Activated CD8-positive, alpha-beta memory T cell treated with anti-CD3 and anti-CD28 coated beads for 1 hour (primary cell): ENCODE data around the gene GRK1.

Experiments
- DNase-seq, 2 donors: peaks; one replicate each; pipeline ENCODE4 v3.0.0-alpha.2; 2020; ENCODE audit warnings: low read depth in 1 of 2; ENCODE audit errors: extremely low read depth in 1 of 2

Gene GRK1

DNA sequence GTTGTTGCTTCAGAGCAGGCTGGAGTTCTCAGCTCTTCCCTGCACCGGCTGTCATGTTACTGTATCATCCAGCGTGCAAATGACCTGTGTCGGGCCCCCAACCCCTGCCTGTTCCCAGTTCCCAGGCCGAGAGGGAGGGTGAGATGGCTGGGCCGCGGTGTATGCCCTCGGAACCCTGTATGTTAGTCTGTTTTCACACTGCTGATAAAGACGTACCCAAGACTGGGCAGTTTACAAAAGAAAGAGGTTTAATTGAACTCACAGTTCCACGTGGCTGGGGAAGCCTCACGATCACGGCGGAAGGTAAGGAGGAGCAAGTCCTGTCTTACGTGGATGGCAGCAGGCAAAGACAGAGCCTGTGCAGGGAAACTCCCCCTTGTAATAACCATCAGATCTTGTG is 102.9 kb downstream of the GRK1 start:
- no peak for DNase-seq

- DNase-seq: no peak
These were observed 103.4 kb downstream of the GRK1 start for GRCh38 chr13:113770441-113770840.

GRCh38 chr13:113770937-113771336 is 103.9 kb downstream of the GRK1 start:
- no peak for DNase-seq

- no peak for DNase-seq
These were observed 104.8 kb downstream of the GRK1 start for GRCh38 chr13:113771709-113772331.

GRCh38 chr13:113774177-113775107 is 107.4 kb downstream of the GRK1 start:
- DNase-seq: no peak

DNA sequence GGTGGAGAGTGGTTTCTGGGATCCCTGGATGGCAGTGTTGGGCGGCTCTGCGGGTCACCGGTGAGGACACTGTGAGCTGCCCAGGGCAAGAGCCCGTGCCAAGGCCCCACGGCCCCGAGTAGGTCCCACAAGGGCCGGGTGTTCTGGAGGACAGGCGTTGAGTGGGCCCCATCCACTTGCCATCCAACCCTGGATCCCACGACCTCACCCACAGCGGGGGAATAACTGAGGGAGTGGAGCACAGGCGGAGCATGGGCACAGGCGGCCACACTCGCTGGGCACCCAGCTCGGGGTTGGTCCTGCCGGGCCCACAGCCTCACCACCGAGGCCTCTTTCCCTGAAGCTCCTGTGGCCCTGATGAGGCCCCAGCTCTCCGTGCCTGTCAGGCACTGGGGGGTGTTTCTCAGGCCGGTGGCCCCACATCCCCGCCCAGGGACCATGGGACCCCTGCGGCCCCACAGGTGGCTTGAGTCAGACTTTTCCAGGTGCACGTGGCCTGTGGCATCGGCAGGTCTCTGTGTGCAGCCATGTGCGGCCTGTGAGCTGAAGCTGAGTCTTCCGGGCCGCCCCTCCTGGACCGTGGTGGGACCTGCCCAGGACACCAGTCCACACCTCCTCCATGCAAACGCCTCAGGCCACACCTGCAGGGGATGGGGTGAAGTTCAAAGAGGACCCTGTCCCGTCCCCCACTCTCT is 108.6 kb downstream of the GRK1 start:
- no peak for DNase-seq

DNA sequence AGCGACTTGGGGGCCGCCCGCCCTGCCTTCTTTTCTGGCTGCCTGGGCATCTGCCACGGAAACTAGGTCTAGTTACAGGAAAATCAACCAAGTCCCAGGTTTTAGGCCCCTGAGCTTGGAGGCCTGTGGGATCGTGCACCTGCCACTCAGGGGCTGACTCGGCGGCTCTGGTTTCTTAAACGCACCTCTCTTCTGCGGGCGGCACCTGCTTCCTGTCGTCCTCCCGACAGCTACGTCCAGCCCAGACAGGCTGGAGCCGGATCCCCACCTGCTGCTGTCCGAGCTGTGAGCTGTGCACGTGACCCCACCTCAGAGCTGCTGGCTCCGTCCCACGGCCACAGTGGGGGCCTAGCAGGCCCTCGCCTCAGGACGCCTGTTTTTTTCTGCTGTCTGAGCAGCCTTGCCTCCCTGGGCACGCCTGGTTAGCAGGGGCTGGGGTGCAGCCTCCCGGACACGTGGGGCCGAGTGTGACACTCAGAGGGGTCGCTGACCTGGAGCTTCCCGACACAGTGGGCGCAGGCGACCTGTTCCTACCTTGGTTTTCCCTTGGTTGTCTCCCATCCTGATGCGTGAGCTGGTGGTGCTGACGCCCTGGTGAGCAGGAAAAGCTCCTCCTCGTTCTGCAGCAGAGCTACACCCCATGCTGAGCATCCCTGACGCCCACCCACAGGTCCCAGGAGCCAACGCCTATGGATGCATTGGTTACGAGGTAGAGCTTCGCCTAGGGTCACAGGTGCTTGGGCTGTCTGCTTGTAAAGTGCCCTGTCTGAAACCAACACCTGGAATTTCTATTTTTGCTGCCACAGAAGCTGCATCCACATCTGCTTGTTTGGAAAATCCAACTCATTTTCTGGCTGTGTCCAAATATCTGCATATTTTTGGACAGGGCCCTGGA is 109.5 kb downstream of the GRK1 start:
- no peak for DNase-seq

- no peak for DNase-seq
These were observed 110.6 kb downstream of the GRK1 start for GRCh38 chr13:113777311-113778260.

DNA sequence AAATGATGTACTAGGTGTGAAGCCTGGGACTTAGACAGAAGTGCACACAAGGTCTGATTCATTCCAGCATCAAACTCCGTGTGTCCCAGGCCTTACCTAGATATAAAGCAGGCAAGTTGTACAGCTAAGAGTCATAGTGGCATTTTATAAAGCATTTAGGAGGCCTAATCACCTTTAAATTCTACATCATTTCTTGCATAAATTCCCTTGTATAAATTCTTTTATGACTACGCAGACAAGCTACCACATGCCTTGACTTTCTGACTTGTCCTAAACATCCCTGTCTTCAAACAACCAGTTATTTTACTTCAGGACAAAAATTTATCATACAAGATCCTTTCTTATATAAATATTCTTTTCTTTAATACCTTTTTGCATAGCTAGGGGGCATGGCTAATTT is 114.6 kb downstream of the GRK1 start:
- DNase-seq: no peak

- DNase-seq: no peak
These were observed 115.5 kb downstream of the GRK1 start for GRCh38 chr13:113782472-113782871.

DNA sequence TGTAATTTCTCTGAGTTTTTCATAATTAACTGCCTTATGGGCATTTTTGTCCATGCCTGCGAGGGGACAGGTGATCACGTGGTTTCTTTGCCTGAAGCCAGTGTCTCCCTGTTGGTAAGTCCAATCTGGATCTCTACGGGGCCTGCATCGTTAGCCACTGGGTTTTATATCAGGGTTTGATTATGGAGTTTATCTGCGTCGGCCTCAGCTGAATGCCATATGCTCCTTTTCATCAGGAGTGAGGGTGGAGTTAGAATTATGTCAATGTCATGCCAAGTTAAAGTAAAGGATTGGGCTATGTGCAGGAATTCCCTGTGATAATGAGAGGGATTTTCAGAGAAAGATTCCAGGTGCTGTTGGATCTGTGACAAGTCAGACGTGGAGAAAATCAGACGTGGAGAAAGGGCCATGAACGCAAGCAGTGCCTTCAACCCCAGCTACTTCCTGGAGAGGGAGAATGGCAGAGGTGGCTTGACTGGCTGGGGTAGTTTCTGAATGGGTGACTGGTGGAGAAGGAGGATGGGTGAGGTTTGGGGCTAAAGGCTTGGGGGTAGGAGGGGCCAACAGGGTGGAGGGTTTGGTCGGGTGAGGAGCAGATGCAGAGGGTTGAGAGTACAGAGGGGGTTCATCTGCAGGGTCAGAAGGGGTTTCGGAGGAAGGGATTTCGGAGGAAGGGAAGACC is 116.3 kb downstream of the GRK1 start:
- no peak for DNase-seq

GRCh38 chr13:113783966-113784644 is 117.1 kb downstream of the GRK1 start:
- no peak for DNase-seq

- no peak for DNase-seq
These were observed 117.6 kb downstream of the GRK1 start for GRCh38 chr13:113784645-113785024.

GRCh38 chr13:113785051-113786010 is 118.3 kb downstream of the GRK1 start:
- DNase-seq: no peak

- no peak for DNase-seq
These were observed 119.3 kb downstream of the GRK1 start for GRCh38 chr13:113786262-113786841.
